Measurements from ENCODE around the gene SARDH.

The SARDH gene

GRCh38 chr9:133635533-133636531 is 102.3 kb downstream of the SARDH start, which contains the start of gene DBH:
Gene DBH (plus strand): TSS chr9:133636363. CDS start chr9:133636372, 9 bp downstream.
- no peaks in the 10 kb centered on the region for H3F3A ChIP-seq (ENCODE audit: control insufficient read depth, insufficient read depth)
- H3K79me2 ChIP-seq (ENCODE audit: control insufficient read depth, low read length), result no peaks in the 10 kb centered on the region
- H3K4me1 ChIP-seq (ENCODE audit: control insufficient read depth, low read length), result no peaks in the 10 kb centered on the region
- no peak within 1 kb of the TSS for H3K4me2 ChIP-seq (ENCODE audit: low read length)
- no peaks in the 10 kb centered on the region for H3K9me2 ChIP-seq (replicated peaks; ENCODE audit: control insufficient read depth, low read length)
- no peaks in the 10 kb centered on the region; the same call in 1 of the 2 replicates for H3K27me3 ChIP-seq (ENCODE audit: control insufficient read depth, low read length)
- no peaks in the 10 kb centered on the region for H3K9me3 ChIP-seq (ENCODE audit: control insufficient read depth, insufficient read depth, low read length)
- no peak within 1 kb of the TSS for H3K4me3 ChIP-seq (ENCODE audit: low read length)
- 0 out of 2 replicates have a peak, but pooled peaks cover 3% of the 10 kb centered on the region for H4K20me1 ChIP-seq (ENCODE audit: control insufficient read depth, insufficient read depth, low read depth, low read length)
- TF ChIP-seq EZH2phosphoT487 (IDR thresholded peaks at IDR 0.05; ENCODE audit: borderline replicate concordance, low read length) (no peak), CTCF (IDR thresholded peaks at IDR 0.05; ENCODE audit: low read depth, low read length, poor library complexity, severe bottlenecking) (no peak)
- H3K27ac ChIP-seq (ENCODE audit: low read depth, low read length), result no peak within 1 kb of the TSS
- no peaks in the 10 kb centered on the region for H3K36me3 ChIP-seq (ENCODE audit: control insufficient read depth, low read length)

GRCh38 chr9:133635098-133635497 is 103.1 kb downstream of the SARDH start:
- Histone ChIP-seq H3K9me3 (ENCODE audit: control insufficient read depth, insufficient read depth, low read length) (no peaks in the 10 kb centered on the region), H3K79me2 (ENCODE audit: control insufficient read depth, low read length) (no peaks in the 10 kb centered on the region), H3K36me3 (ENCODE audit: control insufficient read depth, low read length) (no peaks in the 10 kb centered on the region), H3F3A (ENCODE audit: control insufficient read depth, insufficient read depth) (no peaks in the 10 kb centered on the region), H3K9me2 (replicated peaks; ENCODE audit: control insufficient read depth, low read length) (no peaks in the 10 kb centered on the region), H3K27ac (ENCODE audit: low read depth, low read length) (no peak overlapping the region), H4K20me1 (ENCODE audit: control insufficient read depth, insufficient read depth, low read depth, low read length) (no peaks in the 10 kb centered on the region), H3K4me1 (ENCODE audit: control insufficient read depth, low read length) (no peaks in the 10 kb centered on the region), H3K27me3 (ENCODE audit: control insufficient read depth, low read length) (no peaks in the 10 kb centered on the region; the same call in 1 of the 2 replicates), H3K4me2 (ENCODE audit: low read length) (no peak overlapping the region), H3K4me3 (ENCODE audit: low read length) (no peak overlapping the region)
- TF ChIP-seq CTCF (IDR thresholded peaks at IDR 0.05; ENCODE audit: low read depth, low read length, poor library complexity, severe bottlenecking), result no peak
- no peak for TF ChIP-seq EZH2phosphoT487 (IDR thresholded peaks at IDR 0.05; ENCODE audit: borderline replicate concordance, low read length)

- Histone ChIP-seq H3K9me2 (replicated peaks; ENCODE audit: control insufficient read depth, low read length) (no peaks in the 10 kb centered on the region), H3K4me1 (ENCODE audit: control insufficient read depth, low read length) (no peaks in the 10 kb centered on the region), H3K27me3 (ENCODE audit: control insufficient read depth, low read length) (no peaks in the 10 kb centered on the region; the same call in 1 of the 2 replicates), H3K79me2 (ENCODE audit: control insufficient read depth, low read length) (no peaks in the 10 kb centered on the region), H3K4me3 (ENCODE audit: low read length) (no peak overlapping the region), H3K27ac (ENCODE audit: low read depth, low read length) (no peak overlapping the region), H4K20me1 (ENCODE audit: control insufficient read depth, insufficient read depth, low read depth, low read length) (no peaks in the 10 kb centered on the region), H3K9me3 (ENCODE audit: control insufficient read depth, insufficient read depth, low read length) (no peaks in the 10 kb centered on the region), H3F3A (ENCODE audit: control insufficient read depth, insufficient read depth) (no peaks in the 10 kb centered on the region), H3K36me3 (ENCODE audit: control insufficient read depth, low read length) (no peaks in the 10 kb centered on the region), H3K4me2 (ENCODE audit: low read length) (no peak overlapping the region)
- TF ChIP-seq EZH2phosphoT487 (IDR thresholded peaks at IDR 0.05; ENCODE audit: borderline replicate concordance, low read length) (no peak), CTCF (IDR thresholded peaks at IDR 0.05; ENCODE audit: low read depth, low read length, poor library complexity, severe bottlenecking) (no peak)
Measured at GRCh38 chr9:133634081-133634691, 104.0 kb downstream of the SARDH start.
